Measurements from ENCODE around the gene PCDHB3.
"Not testable (repeated sequence)": the region's sequence is repeated elsewhere in the genome, so short reads cannot be mapped to it uniquely, and the experiment has no call there.

Gene PCDHB3

DNA sequence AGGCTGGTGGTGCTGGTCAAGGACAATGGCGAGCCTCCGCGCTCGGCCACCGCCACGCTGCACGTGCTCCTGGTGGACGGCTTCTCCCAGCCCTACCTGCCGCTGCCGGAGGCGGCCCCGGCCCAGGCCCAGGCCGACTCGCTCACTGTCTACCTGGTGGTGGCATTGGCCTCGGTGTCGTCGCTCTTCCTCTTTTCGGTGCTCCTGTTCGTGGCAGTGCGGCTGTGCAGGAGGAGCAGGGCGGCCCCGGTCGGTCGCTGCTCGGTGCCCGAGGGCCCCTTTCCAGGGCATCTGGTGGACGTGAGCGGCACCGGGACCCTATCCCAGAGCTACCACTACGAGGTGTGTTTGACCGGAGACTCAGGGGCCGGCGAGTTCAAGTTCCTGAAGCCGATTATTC lies 37.1 kb downstream of the PCDHB3 start:
- not testable (repeated sequence) for DNase-seq

DNA sequence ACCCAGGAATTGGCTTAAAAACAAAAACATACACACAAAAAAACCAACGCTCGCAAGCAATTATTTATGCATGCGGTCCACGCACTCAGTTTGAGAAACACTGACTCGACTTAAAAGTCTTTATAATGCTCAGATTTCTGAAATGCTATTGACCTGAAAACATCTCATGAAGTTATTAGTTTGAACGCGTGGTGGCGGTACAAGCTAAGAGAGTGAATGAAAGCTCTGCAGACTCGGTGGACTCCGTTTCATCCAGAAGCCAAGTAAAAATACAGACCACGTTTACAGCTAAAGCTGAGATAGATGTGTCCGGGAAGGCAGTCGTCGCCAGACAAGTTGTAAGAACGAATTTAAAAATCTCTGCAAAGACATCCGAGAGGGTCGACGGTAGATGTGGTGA lies 49.5 kb downstream of the PCDHB3 start, which contains the start of gene PCDHB6:
Gene PCDHB6, plus strand, starts transcription at position 246 of the 400 bp plus-strand sequence. CDS start 201 bp downstream, outside the sequence.
- DNase-seq = peak; percentile 12

DNA sequence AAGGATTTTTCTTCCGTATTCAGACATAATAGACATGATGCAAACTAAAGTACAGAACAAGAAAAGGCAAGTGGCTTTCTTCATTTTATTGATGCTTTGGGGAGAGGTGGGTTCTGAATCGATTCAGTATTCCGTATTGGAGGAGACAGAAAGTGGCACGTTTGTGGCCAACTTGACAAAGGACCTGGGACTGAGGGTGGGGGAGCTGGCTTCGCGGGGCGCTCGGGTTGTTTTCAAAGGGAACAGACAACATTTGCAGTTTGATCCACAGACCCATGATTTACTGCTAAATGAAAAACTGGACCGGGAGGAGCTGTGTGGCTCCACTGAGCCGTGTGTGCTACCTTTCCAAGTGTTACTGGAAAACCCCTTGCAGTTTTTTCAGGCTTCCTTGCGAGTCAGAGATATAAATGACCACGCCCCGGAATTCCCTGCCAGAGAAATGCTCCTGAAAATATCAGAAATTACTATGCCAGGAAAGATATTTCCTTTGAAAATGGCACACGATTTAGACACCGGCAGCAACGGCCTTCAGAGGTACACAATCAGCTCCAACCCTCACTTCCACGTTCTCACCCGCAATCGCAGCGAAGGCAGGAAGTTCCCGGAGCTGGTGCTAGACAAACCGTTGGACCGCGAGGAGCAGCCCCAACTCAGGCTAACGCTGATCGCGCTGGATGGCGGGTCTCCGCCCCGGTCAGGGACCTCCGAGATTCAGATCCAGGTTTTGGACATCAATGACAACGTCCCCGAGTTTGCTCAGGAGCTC lies 50.1 kb downstream of the PCDHB3 start:
- DNase-seq = no peak

GRCh38 chr5:141150993-141151325 lies 50.7 kb downstream of the PCDHB3 start:
- DNase-seq = no peak

DNA sequence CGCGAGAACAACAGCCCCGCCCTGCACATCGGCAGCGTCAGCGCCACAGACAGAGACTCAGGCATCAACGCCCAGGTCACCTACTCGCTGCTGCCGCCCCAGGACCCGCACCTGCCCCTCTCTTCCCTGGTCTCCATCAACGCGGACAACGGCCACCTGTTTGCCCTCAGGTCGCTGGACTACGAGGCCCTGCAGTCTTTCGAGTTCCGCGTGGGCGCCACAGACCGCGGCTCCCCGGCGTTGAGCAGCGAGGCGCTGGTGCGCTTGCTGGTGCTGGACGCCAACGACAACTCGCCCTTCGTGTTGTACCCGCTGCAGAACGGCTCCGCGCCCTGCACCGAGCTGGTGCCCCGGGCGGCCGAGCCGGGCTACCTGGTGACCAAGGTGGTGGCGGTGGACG lies 51.4 kb downstream of the PCDHB3 start:
- DNase-seq = not testable (repeated sequence)

GRCh38 chr5:141152096-141152495 lies 51.8 kb downstream of the PCDHB3 start:
- not testable (repeated sequence) for DNase-seq

All from OCI-M1 (cell line).